Uterus (tissue), 2 donors: Measurements from ENCODE around the gene IL17D.

Experiments
- POLR2A ChIP-seq, 2 donors: fragments of 450-650 bp; IDR thresholded peaks; one replicate each; pipeline ENCODE4 v1.6.1; 2016; ENCODE audit warnings: antibody characterized with exemption in 2 of 2, mild to moderate bottlenecking in 1 of 2, moderate library complexity in 1 of 2
- TF ChIP-seq, protein P1 (sequence below), 4 experiments: fragments of 200-600 bp in 2 of 4; fragments of 450-650 bp in 2 of 4; sonication (generic) in 2 of 4; IDR thresholded peaks; one replicate each; pipeline ENCODE4 v1.5.1; 2016 to 2019; ENCODE audit warnings: antibody characterized with exemption in 4 of 4, mild to moderate bottlenecking in 2 of 4, moderate library complexity in 1 of 4

DNA sequence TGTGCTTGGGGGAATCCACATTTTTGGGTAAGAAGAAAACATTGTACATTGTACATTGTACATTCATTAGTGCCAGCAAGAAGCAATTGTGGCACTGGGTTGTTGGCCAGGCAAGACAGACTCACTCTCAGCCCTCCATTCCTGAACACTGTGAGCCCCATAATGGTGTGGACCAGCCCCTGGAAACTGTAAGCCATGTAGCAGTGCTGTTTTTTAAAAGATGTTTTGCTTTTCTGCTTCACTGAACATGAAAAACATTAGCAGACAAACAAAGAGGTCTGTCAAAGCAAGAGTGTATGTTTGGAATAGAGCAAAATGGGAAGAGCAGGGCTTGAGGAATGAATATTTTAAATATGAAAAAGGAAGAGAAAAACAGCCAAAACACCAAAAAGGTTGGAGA lies 39.1 kb upstream of the IL17D start:
- TF ChIP-seq, protein P1, sequence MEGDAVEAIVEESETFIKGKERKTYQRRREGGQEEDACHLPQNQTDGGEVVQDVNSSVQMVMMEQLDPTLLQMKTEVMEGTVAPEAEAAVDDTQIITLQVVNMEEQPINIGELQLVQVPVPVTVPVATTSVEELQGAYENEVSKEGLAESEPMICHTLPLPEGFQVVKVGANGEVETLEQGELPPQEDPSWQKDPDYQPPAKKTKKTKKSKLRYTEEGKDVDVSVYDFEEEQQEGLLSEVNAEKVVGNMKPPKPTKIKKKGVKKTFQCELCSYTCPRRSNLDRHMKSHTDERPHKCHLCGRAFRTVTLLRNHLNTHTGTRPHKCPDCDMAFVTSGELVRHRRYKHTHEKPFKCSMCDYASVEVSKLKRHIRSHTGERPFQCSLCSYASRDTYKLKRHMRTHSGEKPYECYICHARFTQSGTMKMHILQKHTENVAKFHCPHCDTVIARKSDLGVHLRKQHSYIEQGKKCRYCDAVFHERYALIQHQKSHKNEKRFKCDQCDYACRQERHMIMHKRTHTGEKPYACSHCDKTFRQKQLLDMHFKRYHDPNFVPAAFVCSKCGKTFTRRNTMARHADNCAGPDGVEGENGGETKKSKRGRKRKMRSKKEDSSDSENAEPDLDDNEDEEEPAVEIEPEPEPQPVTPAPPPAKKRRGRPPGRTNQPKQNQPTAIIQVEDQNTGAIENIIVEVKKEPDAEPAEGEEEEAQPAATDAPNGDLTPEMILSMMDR (IDR thresholded peaks at IDR 0.05): no peak
- TF ChIP-seq POLR2A (IDR thresholded peaks at IDR 0.05): no peak
